B cell (primary cell): ENCODE data around the gene MAEA. TPM values are rescaled to one million over a fixed set of nuclear protein-coding genes. Genes with fewer than 3 reads are reported as not detected.

Experiments used
- ATAC-seq: fragments of 200-7000 bp; cut with Tn5 transposase; one replicate; pipeline ENCODE4 v1.10.0; 2021; ENCODE audit warnings: low read depth, mild to moderate bottlenecking, moderate number of reproducible peaks, moderate library complexity
- CTCF ChIA-PET: fragments of 350-600 bp; sonication (Branson Sonifier 250); formaldehyde crosslinking; loops from one replicate; lab custom pipeline; 2021; ENCODE audit warnings: antibody characterized with exemption, inconsistent platforms; lab: Charles Lee
- POLR2A ChIA-PET: fragments of 350-600 bp; sonication (Branson Sonifier 250); formaldehyde crosslinking; loops from one replicate; lab custom pipeline; 2021; ENCODE audit warnings: antibody characterized with exemption; lab: Charles Lee
- DNase-seq: peaks from one replicate; pipeline ENCODE4 v3.0.0; 2013
- H2AFZ ChIP-seq: 2 replicates; pipeline ENCODE4 v1.6.1; 2012; ENCODE audit warnings: mild to moderate bottlenecking, low read depth, low read length; ENCODE audit not compliant: insufficient read depth, poor library complexity, severe bottlenecking
- H3K27ac ChIP-seq, 2 donors: 1 replicate in 1 of 2; 2 replicates in 1 of 2; pipeline ENCODE4 v1.5.1; 2012 to 2013; ENCODE audit warnings: low read length in 2 of 2, mild to moderate bottlenecking in 2 of 2, moderate library complexity in 1 of 2
- H3K27me3 ChIP-seq, 4 experiments: fragments of 200-600 bp in 1 of 4; sonication (generic) in 1 of 4; replicated peaks in 1 of 4; 1 replicate in 2 of 4; 2 replicates in 2 of 4; pipeline versions ENCODE4 v1.6.1 to v1.7.0; 2013 to 2016; ENCODE audit warnings: low read length in 3 of 4, mild to moderate bottlenecking in 2 of 4, mixed read lengths in 1 of 4, moderate library complexity in 1 of 4; ENCODE audit not compliant: insufficient read depth in 4 of 4, control insufficient read depth in 3 of 4; ENCODE audit errors: control extremely low read depth in 1 of 4
- H3K36me3 ChIP-seq, 2 experiments: replicated peaks in 1 of 2; 1 replicate in 1 of 2; 2 replicates in 1 of 2; pipeline versions ENCODE4 v1.6.1 to v1.7.1; 2013; ENCODE audit warnings: low read length in 1 of 2; ENCODE audit not compliant: insufficient read depth in 2 of 2, control insufficient read depth in 1 of 2; ENCODE audit errors: control extremely low read depth in 1 of 2, extremely low read depth in 1 of 2
- H3K4me1 ChIP-seq, 2 donors: fragments of 200-600 bp in 1 of 2; sonication (generic) in 1 of 2; 1 replicate in 1 of 2; 2 replicates in 1 of 2; pipeline versions ENCODE4 v1.5.1 to v1.6.1; 2013 to 2017; ENCODE audit warnings: low read length in 2 of 2; ENCODE audit not compliant: control insufficient read depth in 2 of 2, insufficient read depth in 2 of 2
- H3K4me2 ChIP-seq: replicated peaks from 2 replicates; pipeline ENCODE3; 2012; ENCODE audit warnings: mild to moderate bottlenecking, low read depth, low read length; ENCODE audit not compliant: poor library complexity, severe bottlenecking
- H3K4me3 ChIP-seq, 5 experiments: fragments of 200-600 bp in 1 of 5; sonication (generic) in 1 of 5; 1 replicate in 3 of 5; 2 replicates in 2 of 5; pipeline versions ENCODE4 v1.5.1 to v1.7.0; 2011 to 2016; ENCODE audit warnings: low read length in 4 of 5, mild to moderate bottlenecking in 4 of 5, low read depth in 2 of 5, control low read depth in 1 of 5, moderate library complexity in 1 of 5; ENCODE audit not compliant: insufficient read depth in 1 of 5; ENCODE audit errors: control extremely low read depth in 1 of 5, extremely low read depth in 1 of 5
- H3K79me2 ChIP-seq: fragments of 200-600 bp; sonication (generic); one replicate; pipeline ENCODE4 v1.6.0; 2016; ENCODE audit warnings: low read length; ENCODE audit not compliant: control insufficient read depth, insufficient read depth
- H3K9ac ChIP-seq: fragments of 200-600 bp; sonication (generic); 2 replicates; pipeline ENCODE4 v1.6.1; 2017; ENCODE audit warnings: mild to moderate bottlenecking, low read length, moderate library complexity
- H3K9me3 ChIP-seq, 3 donors: one replicate each; pipeline versions ENCODE4 v1.6.1 to v1.7.1; 2013; ENCODE audit warnings: low read length in 2 of 3; ENCODE audit not compliant: control insufficient read depth in 2 of 3, insufficient read depth in 1 of 3; ENCODE audit errors: control extremely low read depth in 1 of 3
- H4K20me1 ChIP-seq: 2 replicates; pipeline ENCODE4 v1.6.0; 2012; ENCODE audit warnings: mild to moderate bottlenecking, low read length; ENCODE audit not compliant: insufficient read depth, control insufficient read depth, poor library complexity, severe bottlenecking
- H3K27ac Mint-ChIP-seq: one replicate; pipeline ENCODE4 v1.8.0; 2021; ENCODE audit warnings: mixed read lengths
- H3K27me3 Mint-ChIP-seq: one replicate; pipeline ENCODE4 v1.8.0; 2021; ENCODE audit warnings: mixed read lengths
- H3K4me1 Mint-ChIP-seq: one replicate; pipeline ENCODE4 v1.8.0; 2021; ENCODE audit warnings: mixed read lengths
- H3K4me3 Mint-ChIP-seq: one replicate; pipeline ENCODE4 v1.8.0; 2021; ENCODE audit warnings: mixed read lengths
- H3K9me3 Mint-ChIP-seq: one replicate; pipeline ENCODE4 v1.8.0; 2022; ENCODE audit warnings: mixed read lengths; ENCODE audit not compliant: insufficient read depth
- CTCF ChIP-seq: fragments of 200-600 bp; IDR thresholded peaks from one replicate; pipeline ENCODE4 v1.8.0; 2022; ENCODE audit warnings: antibody characterized with exemption, mild to moderate bottlenecking
- EZH2 ChIP-seq: IDR thresholded peaks from 2 replicates; pipeline ENCODE4 v1.6.1; 2012; ENCODE audit warnings: borderline replicate concordance, low read depth, mild to moderate bottlenecking, moderate library complexity, low read length; ENCODE audit not compliant: insufficient read depth, poor library complexity, severe bottlenecking
- WGBS: methylation state at CpG from one replicate; pipeline ENCODE4 v1.1.5; 2013; ENCODE audit warnings: missing lambda C conversion rate; ENCODE audit not compliant: insufficient coverage; 5-methylcytosine and 5-hydroxymethylcytosine counted together
- intact Hi-C: fragments of 100-400 bp; cut with micrococcal nuclease; formaldehyde crosslinking; loops from one replicate; pipeline ENCODE4 v1.10.0; 2022
- polyA plus RNA-seq: library from polyadenylated mRNA; depleted of rRNA; stranded (reverse); fragments of >200 nt; gene quantifications from 2 replicates; pipeline ENCODE4 v1.2.3, GENCODE V29; 2012
- total RNA-seq, 2 donors: library from RNA; stranded (reverse); fragments of 120-200 nt in 1 of 2; gene quantifications; 1 replicate in 1 of 2; 2 replicates in 1 of 2; pipeline versions ENCODE4 v1.2.3 to v1.2.4, GENCODE V29; 2013 to 2022

MAEA gene
- total and polyA plus RNA-seq, 2 donors (not counting 1 experiment from before 2014, with no cell fraction given) = 106 to 107 TPM

- no peak overlapping the region for H3K4me3 Mint-ChIP-seq
- no peaks in the 10 kb centered on the region for H4K20me1 ChIP-seq
- ChIA-PET POLR2A (no interaction called here), CTCF (no interaction called here)
- no peaks in the 10 kb centered on the region for H3K9me3 Mint-ChIP-seq
- intact Hi-C loops = no loop called here
- no peak overlapping the region for H3K27ac ChIP-seq
- 96% methylated on average over 10 of the region's 10 CpGs for WGBS
- DNase-seq = no peak
- H3K4me3 ChIP-seq = no peak overlapping the region
- no peak overlapping the region for H2AFZ ChIP-seq
- TF ChIP-seq CTCF (no peak), EZH2 (no peak)
- no peaks in the 10 kb centered on the region for H3K4me1 Mint-ChIP-seq
- H3K27me3 Mint-ChIP-seq = no peaks in the 10 kb centered on the region
- peaks cover 0 to 4% (median 0%) of the 10 kb centered on the region in 3 donors for H3K9me3 ChIP-seq
- H3K79me2 ChIP-seq = peaks cover 13% of the 10 kb centered on the region
- H3K27ac Mint-ChIP-seq = no peak overlapping the region
- H3K27me3 ChIP-seq = no peaks in the 10 kb centered on the region
- peaks cover 0 to 2% of the 10 kb centered on the region in 2 experiments for H3K36me3 ChIP-seq
- H3K4me1 ChIP-seq = no peaks in the 10 kb centered on the region
- ATAC-seq = no peak
- H3K4me2 ChIP-seq = no peak overlapping the region
- no peak overlapping the region for H3K9ac ChIP-seq
Observed at GRCh38 chr4:1279253-1279652, 10.4 kb upstream of the MAEA start.

- ChIA-PET CTCF (interaction anchor here (1.2 kb wide), 1 partner anchor 15 kb away, joined by 10 read pairs; no protein-coding TSS in a partner anchor), POLR2A (no interaction called here)
- DNase-seq = no peak
- no peaks in the 10 kb centered on the region for H3K27me3 Mint-ChIP-seq
- intact Hi-C loops = loop anchor here (10.0 kb wide), 1 partner anchor 609 kb away; the partner anchor contains the start of genes ATP5ME and MYL5
- Histone ChIP-seq H3K4me3 (no peak overlapping the region), H4K20me1 (no peaks in the 10 kb centered on the region), H3K4me2 (no peak overlapping the region), H3K27ac (no peak overlapping the region), H3K36me3 (no peaks in the 10 kb centered on the region), H3K27me3 (no peaks in the 10 kb centered on the region), H3K9me3 (peaks cover 0 to 15% (median 4%) of the 10 kb centered on the region in 3 donors), H3K79me2 (no peaks in the 10 kb centered on the region), H3K9ac (no peak overlapping the region), H3K4me1 (peaks cover 2% of the 10 kb centered on the region in 2 donors), H2AFZ (no peak overlapping the region)
- H3K27ac Mint-ChIP-seq = no peak overlapping the region
- WGBS = 90% methylated on average over 2 of the region's 9 CpGs
- TF ChIP-seq CTCF (no peak), EZH2 (no peak)
- no peak overlapping the region for H3K4me3 Mint-ChIP-seq
- H3K9me3 Mint-ChIP-seq = no peaks in the 10 kb centered on the region
- ATAC-seq = no peak
- peaks cover 2% of the 10 kb centered on the region for H3K4me1 Mint-ChIP-seq
Observed at GRCh38 chr4:1283711-1284110, 6.0 kb upstream of the MAEA start.
